IMR-90 (cell line): Measurements from ENCODE around the gene AHCYL1. TPM values are rescaled to one million over a fixed set of nuclear protein-coding genes. Genes with fewer than 3 reads are reported as not detected.

Experiments used
- ATAC-seq: fragments of 200-7000 bp; cut with Tn5 transposase; 2 replicates; pipeline ENCODE4 v1.9.1; 2020; ENCODE audit warnings: low read depth, mild to moderate bottlenecking, moderate library complexity
- BruUV-seq: library from RNA; stranded (reverse); fragments of 400-500 nt; replicated peaks from 2 replicates; lab custom pipeline; 2021; lab: Mats Ljungman, UMichigan
- CTCF ChIA-PET: fragments of 300-600 bp; formaldehyde crosslinking; extraction: SDS; loops from one replicate; lab custom pipeline; 2021; ENCODE audit warnings: antibody characterized with exemption; lab: Yijun Ruan, JAX
- POLR2A ChIA-PET: fragments of 300-600 bp; sonication (Branson Sonifier 250); formaldehyde crosslinking; loops from one replicate; lab custom pipeline; 2022; ENCODE audit warnings: antibody characterized with exemption; ENCODE audit not compliant: unreplicated experiment; lab: Charles Lee
- DNase-seq: peaks from one replicate; pipeline ENCODE4 v3.0.0; 2013
- H2AFZ ChIP-seq: replicated peaks from 2 replicates; pipeline ENCODE3; 2013; ENCODE audit warnings: low read length, mild to moderate bottlenecking; ENCODE audit not compliant: poor library complexity
- H2AK5ac ChIP-seq: 2 replicates; pipeline ENCODE4 v1.6.1; 2013; ENCODE audit warnings: low read depth, low read length, inconsistent platforms
- H2AK9ac ChIP-seq: replicated peaks from 2 replicates; pipeline ENCODE3; 2013; ENCODE audit warnings: mild to moderate bottlenecking, low read depth, low read length, moderate library complexity; ENCODE audit not compliant: poor library complexity
- H2BK120ac ChIP-seq: 2 replicates; pipeline ENCODE4 v1.6.1; 2013; ENCODE audit warnings: low read depth, low read length, inconsistent platforms
- H2BK15ac ChIP-seq: 3 replicates; pipeline ENCODE4 v1.6.1; 2013; ENCODE audit warnings: low read depth, low read length, inconsistent platforms
- H2BK20ac ChIP-seq: 2 replicates; pipeline ENCODE4 v1.6.1; 2013; ENCODE audit warnings: low read depth, mild to moderate bottlenecking, inconsistent platforms, low read length, moderate library complexity
- H2BK5ac ChIP-seq: 2 replicates; pipeline ENCODE4 v1.6.1; 2013; ENCODE audit warnings: mild to moderate bottlenecking, low read depth, low read length, inconsistent platforms; ENCODE audit not compliant: poor library complexity, severe bottlenecking
- H3K14ac ChIP-seq: replicated peaks from 2 replicates; pipeline ENCODE4 v1.6.1; 2013; ENCODE audit warnings: low read depth, low read length, inconsistent platforms
- H3K18ac ChIP-seq: 2 replicates; pipeline ENCODE4 v1.6.1; 2013; ENCODE audit warnings: low read depth, low read length, control low read depth
- H3K23ac ChIP-seq: 2 replicates; pipeline ENCODE4 v1.6.1; 2013; ENCODE audit warnings: low read depth, low read length, inconsistent platforms
- H3K27ac ChIP-seq: 2 replicates; pipeline ENCODE4 v1.5.1; 2013; ENCODE audit warnings: mild to moderate bottlenecking, control low read depth, low read length; ENCODE audit not compliant: insufficient read depth
- H3K27me3 ChIP-seq: 2 replicates; pipeline ENCODE4 v1.6.1; 2013; ENCODE audit warnings: low read length; ENCODE audit not compliant: control insufficient read depth, insufficient read depth
- H3K36me3 ChIP-seq: 2 replicates; pipeline ENCODE4 v1.6.1; 2013; ENCODE audit warnings: low read length, mixed read lengths; ENCODE audit not compliant: control insufficient read depth, insufficient read depth
- H3K4ac ChIP-seq: 2 replicates; pipeline ENCODE4 v1.6.1; 2013; ENCODE audit warnings: low read depth, low read length, inconsistent platforms
- H3K4me1 ChIP-seq: 2 replicates; pipeline ENCODE4 v1.6.1; 2013; ENCODE audit warnings: low read length, mixed read lengths; ENCODE audit not compliant: control insufficient read depth, insufficient read depth
- H3K4me2 ChIP-seq: 2 replicates; pipeline ENCODE4 v1.6.1; 2013; ENCODE audit warnings: low read depth, mild to moderate bottlenecking, control low read depth, low read length, moderate library complexity
- H3K4me3 ChIP-seq: 2 replicates; pipeline ENCODE4 v1.5.1; 2013; ENCODE audit warnings: low read depth, mild to moderate bottlenecking, control low read depth, low read length, moderate library complexity; ENCODE audit not compliant: insufficient read depth
- H3K56ac ChIP-seq: 2 replicates; pipeline ENCODE4 v1.6.1; 2013; ENCODE audit warnings: low read length, inconsistent platforms; ENCODE audit not compliant: insufficient read depth; ENCODE audit errors: extremely low read depth
- H3K79me1 ChIP-seq, 2 experiments: 2 replicates each; pipeline ENCODE4 v1.6.1; 2013; ENCODE audit warnings: low read length in 2 of 2, inconsistent platforms in 1 of 2, low read depth in 1 of 2
- H3K9ac ChIP-seq: 2 replicates; pipeline ENCODE4 v1.6.1; 2013; ENCODE audit warnings: low read depth, low read length, control low read depth
- H3K9me1 ChIP-seq: 2 replicates; pipeline ENCODE4 v1.6.1; 2013; ENCODE audit warnings: low read length, inconsistent platforms; ENCODE audit not compliant: insufficient read depth
- H3K9me3 ChIP-seq: 2 replicates; pipeline ENCODE4 v1.6.1; 2013; ENCODE audit warnings: low read length; ENCODE audit not compliant: control insufficient read depth, insufficient read depth
- H4K20me1 ChIP-seq: 2 replicates; pipeline ENCODE4 v1.6.1; 2013; ENCODE audit warnings: low read length, inconsistent platforms; ENCODE audit not compliant: insufficient read depth
- H4K5ac ChIP-seq: 2 replicates; pipeline ENCODE4 v1.6.1; 2013; ENCODE audit warnings: mild to moderate bottlenecking, low read depth, low read length, control low read depth
- H4K8ac ChIP-seq, 2 experiments: 2 replicates each; pipeline ENCODE4 v1.6.1; 2013; ENCODE audit warnings: low read depth in 2 of 2, low read length in 2 of 2, control low read depth in 1 of 2, inconsistent platforms in 1 of 2
- H4K91ac ChIP-seq: 2 replicates; pipeline ENCODE4 v1.6.1; 2013; ENCODE audit warnings: low read depth, low read length, inconsistent platforms; ENCODE audit not compliant: insufficient read depth
- BHLHE40 ChIP-seq: fragments of 150-350 bp; IDR thresholded peaks from 2 replicates; pipeline ENCODE4 v1.6.1; 2016; ENCODE audit warnings: mild to moderate bottlenecking, low read depth, low read length
- CEBPB ChIP-seq: IDR thresholded peaks from 2 replicates; pipeline ENCODE4 v1.6.1; 2012; ENCODE audit warnings: low read depth, low read length, improper control_type of control experiment
- CHD1 ChIP-seq: IDR thresholded peaks from 2 replicates; pipeline ENCODE4 v1.6.1; 2012; ENCODE audit warnings: low read depth, low read length, improper control_type of control experiment
- FOS ChIP-seq: fragments of 150-350 bp; IDR thresholded peaks from 2 replicates; pipeline ENCODE4 v1.6.1; 2016; ENCODE audit warnings: low read depth, low read length
- MAFK ChIP-seq: IDR thresholded peaks from 2 replicates; pipeline ENCODE4 v1.6.1; 2012; ENCODE audit warnings: low read depth, low read length, improper control_type of control experiment
- MXI1 ChIP-seq: IDR thresholded peaks from 2 replicates; pipeline ENCODE4 v1.6.1; 2012; ENCODE audit warnings: low read depth, mild to moderate bottlenecking, low read length, moderate library complexity, borderline replicate concordance
- NFE2L2 ChIP-seq: fragments of 150-350 bp; IDR thresholded peaks from 2 replicates; pipeline ENCODE4 v1.6.1; 2016; ENCODE audit warnings: low read depth, mild to moderate bottlenecking, low read length
- POLR2A ChIP-seq: IDR thresholded peaks from 2 replicates; pipeline ENCODE4 v1.6.1; 2012; ENCODE audit warnings: mild to moderate bottlenecking, low read depth, low read length
- RAD21 ChIP-seq: IDR thresholded peaks from 2 replicates; pipeline ENCODE4 v1.6.1; 2012; ENCODE audit warnings: low read length, improper control_type of control experiment
- RFX5 ChIP-seq: IDR thresholded peaks from 2 replicates; pipeline ENCODE4 v1.8.0; 2012; ENCODE audit warnings: low read depth, mild to moderate bottlenecking, low read length, moderate library complexity
- SMC3 ChIP-seq: fragments of 150-350 bp; IDR thresholded peaks from 2 replicates; pipeline ENCODE4 v1.6.1; 2016; ENCODE audit warnings: low read depth, mild to moderate bottlenecking, antibody characterized with exemption, low read length, moderate library complexity
- WGBS, 2 experiments: methylation state at CpG; one replicate each; pipeline versions ENCODE4 v1.1.5 to v1.1.7; 2013; ENCODE audit warnings: missing lambda C conversion rate in 2 of 2; ENCODE audit not compliant: insufficient read length in 1 of 2; ENCODE audit errors: extremely low coverage in 2 of 2; 5-methylcytosine and 5-hydroxymethylcytosine counted together
- dilution Hi-C: fragments of 300-500 bp; cut with HindIII; formaldehyde crosslinking; loops from one replicate; pipeline ENCODE4 v1.14.3; 2018; ENCODE audit warnings: low sequenced_read_pairs; ENCODE audit not compliant: unreplicated experiment
- in situ Hi-C: fragments of 300-500 bp; cut with MboI; formaldehyde crosslinking; loops from 3 replicates; pipeline ENCODE4 v1.14.3; 2019; ENCODE audit warnings: low sequenced_read_pairs, inconsistent platforms, mixed read lengths
- intact Hi-C: fragments of 100-400 bp; cut with micrococcal nuclease; formaldehyde crosslinking; loops from 2 replicates; pipeline ENCODE4 v1.10.0; 2022
- polyA plus RNA-seq, 3 experiments: library from polyadenylated mRNA; depleted of rRNA; stranded (reverse); fragments of >200 nt; gene quantifications; 2 replicates each; pipeline ENCODE4 v1.2.3, GENCODE V29; 2012; ENCODE audit warnings: low replicate concordance in 1 of 3
- total RNA-seq: library from RNA; depleted of rRNA; stranded (reverse); fragments of >200 nt; gene quantifications from 2 replicates; pipeline ENCODE4 v1.2.3, GENCODE V29; 2012
- TF ChIP-seq, protein P1 (sequence below): fragments of 150-350 bp; IDR thresholded peaks from 2 replicates; pipeline ENCODE4 v1.6.1; 2017; ENCODE audit warnings: mild to moderate bottlenecking, antibody characterized with exemption, low read length, low read depth
- TF ChIP-seq, protein P2 (sequence below): conservative IDR thresholded peaks from 2 replicates; pipeline ENCODE4 v1.5.1; 2012; ENCODE audit warnings: mild to moderate bottlenecking, low read depth, low read length, improper control_type of control experiment
- TF ChIP-seq, protein P3 (sequence below): fragments of 150-350 bp; IDR thresholded peaks from 2 replicates; pipeline ENCODE4 v1.6.1; 2016; ENCODE audit warnings: low read depth, mild to moderate bottlenecking, low read length, moderate library complexity, borderline replicate concordance

Gene AHCYL1
- total and polyA plus RNA-seq, 2 of the 4 experiments (the other 2 are of a cell fraction): 75.1 to 76.0 TPM

DNA sequence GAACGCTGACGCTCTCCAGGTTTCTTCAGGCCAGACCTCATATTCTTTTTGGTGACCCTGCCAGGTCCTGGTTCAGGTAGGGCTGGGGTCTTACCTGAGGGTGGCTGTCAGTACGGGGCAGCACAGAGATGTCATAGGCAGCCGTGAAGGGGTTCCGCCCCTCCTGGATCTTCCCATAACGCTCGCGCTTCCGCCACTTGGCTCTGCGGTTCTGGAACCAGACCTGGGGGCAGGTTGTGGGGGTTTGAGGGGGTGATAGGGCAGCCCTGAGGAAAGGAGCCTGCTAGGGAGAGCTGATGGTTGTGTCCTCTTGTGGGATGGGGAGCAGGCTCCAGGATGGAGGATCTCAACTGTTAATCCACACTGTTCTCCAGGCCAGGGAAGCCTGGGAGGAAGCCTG lies 76.8 kb downstream of the AHCYL1 start:
- ChIA-PET POLR2A (no interaction called here), CTCF (no interaction called here)
- 0 out of 2 replicates have a peak, but pooled peaks cover 11% of the 10 kb centered on the region for H4K20me1 ChIP-seq
- ATAC-seq: no peak
- no peak overlapping the region for H2BK120ac ChIP-seq
- no peak overlapping the region for H3K56ac ChIP-seq
- no peak overlapping the region for H4K5ac ChIP-seq
- H2BK5ac ChIP-seq: no peak overlapping the region
- no peak overlapping the region for H2BK15ac ChIP-seq
- dilution Hi-C loops: no loop called here
- TF ChIP-seq SMC3: no peak
- TF ChIP-seq RFX5: no peak
- TF ChIP-seq CEBPB: no peak
- TF ChIP-seq, protein P1, sequence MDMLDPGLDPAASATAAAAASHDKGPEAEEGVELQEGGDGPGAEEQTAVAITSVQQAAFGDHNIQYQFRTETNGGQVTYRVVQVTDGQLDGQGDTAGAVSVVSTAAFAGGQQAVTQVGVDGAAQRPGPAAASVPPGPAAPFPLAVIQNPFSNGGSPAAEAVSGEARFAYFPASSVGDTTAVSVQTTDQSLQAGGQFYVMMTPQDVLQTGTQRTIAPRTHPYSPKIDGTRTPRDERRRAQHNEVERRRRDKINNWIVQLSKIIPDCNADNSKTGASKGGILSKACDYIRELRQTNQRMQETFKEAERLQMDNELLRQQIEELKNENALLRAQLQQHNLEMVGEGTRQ: no peak
- no peak for TF ChIP-seq FOS
- TF ChIP-seq NFE2L2: no peak
- TF ChIP-seq CHD1: no peak
- TF ChIP-seq, protein P2, sequence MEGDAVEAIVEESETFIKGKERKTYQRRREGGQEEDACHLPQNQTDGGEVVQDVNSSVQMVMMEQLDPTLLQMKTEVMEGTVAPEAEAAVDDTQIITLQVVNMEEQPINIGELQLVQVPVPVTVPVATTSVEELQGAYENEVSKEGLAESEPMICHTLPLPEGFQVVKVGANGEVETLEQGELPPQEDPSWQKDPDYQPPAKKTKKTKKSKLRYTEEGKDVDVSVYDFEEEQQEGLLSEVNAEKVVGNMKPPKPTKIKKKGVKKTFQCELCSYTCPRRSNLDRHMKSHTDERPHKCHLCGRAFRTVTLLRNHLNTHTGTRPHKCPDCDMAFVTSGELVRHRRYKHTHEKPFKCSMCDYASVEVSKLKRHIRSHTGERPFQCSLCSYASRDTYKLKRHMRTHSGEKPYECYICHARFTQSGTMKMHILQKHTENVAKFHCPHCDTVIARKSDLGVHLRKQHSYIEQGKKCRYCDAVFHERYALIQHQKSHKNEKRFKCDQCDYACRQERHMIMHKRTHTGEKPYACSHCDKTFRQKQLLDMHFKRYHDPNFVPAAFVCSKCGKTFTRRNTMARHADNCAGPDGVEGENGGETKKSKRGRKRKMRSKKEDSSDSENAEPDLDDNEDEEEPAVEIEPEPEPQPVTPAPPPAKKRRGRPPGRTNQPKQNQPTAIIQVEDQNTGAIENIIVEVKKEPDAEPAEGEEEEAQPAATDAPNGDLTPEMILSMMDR: no peak
- TF ChIP-seq MXI1: no peak
- no peak for TF ChIP-seq RAD21
- TF ChIP-seq, protein P3, sequence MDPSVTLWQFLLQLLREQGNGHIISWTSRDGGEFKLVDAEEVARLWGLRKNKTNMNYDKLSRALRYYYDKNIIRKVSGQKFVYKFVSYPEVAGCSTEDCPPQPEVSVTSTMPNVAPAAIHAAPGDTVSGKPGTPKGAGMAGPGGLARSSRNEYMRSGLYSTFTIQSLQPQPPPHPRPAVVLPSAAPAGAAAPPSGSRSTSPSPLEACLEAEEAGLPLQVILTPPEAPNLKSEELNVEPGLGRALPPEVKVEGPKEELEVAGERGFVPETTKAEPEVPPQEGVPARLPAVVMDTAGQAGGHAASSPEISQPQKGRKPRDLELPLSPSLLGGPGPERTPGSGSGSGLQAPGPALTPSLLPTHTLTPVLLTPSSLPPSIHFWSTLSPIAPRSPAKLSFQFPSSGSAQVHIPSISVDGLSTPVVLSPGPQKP: no peak
- TF ChIP-seq BHLHE40: no peak
- no peak for TF ChIP-seq MAFK
- TF ChIP-seq POLR2A: no peak
- H3K79me1 ChIP-seq: peaks cover 0 to 16% of the 10 kb centered on the region in 2 experiments; a peak in 2 of 4 replicates
- H3K27me3 ChIP-seq: peaks cover 6% of the 10 kb centered on the region
- BruUV-seq: no TSS peak
- no peak overlapping the region for H2AK5ac ChIP-seq
- no peak overlapping the region for H3K27ac ChIP-seq
- H2BK20ac ChIP-seq: no peak overlapping the region
- no peak overlapping the region for H4K91ac ChIP-seq
- no peaks in the 10 kb centered on the region for H3K9me3 ChIP-seq
- no peak overlapping the region for H3K4me2 ChIP-seq
- no peak overlapping the region for H2AFZ ChIP-seq
- H3K23ac ChIP-seq: no peak overlapping the region
- no peak overlapping the region for H3K4me3 ChIP-seq
- intact Hi-C loops: no loop called here
- H4K8ac ChIP-seq: no peak overlapping the region
- peaks cover 19% of the 10 kb centered on the region for H3K36me3 ChIP-seq
- H3K14ac ChIP-seq: no peak overlapping the region
- no peak overlapping the region for H3K18ac ChIP-seq
- H3K9ac ChIP-seq: no peak overlapping the region
- 100% methylated on average over 4 of the region's 10 CpGs; no CpG with 5 or more reads in 1 of the 2 experiments for WGBS, 2 experiments
- no peak overlapping the region for H2AK9ac ChIP-seq
- H3K9me1 ChIP-seq: peaks cover 13% of the 10 kb centered on the region
- in situ Hi-C loops: no loop called here
- no peak overlapping the region for H3K4ac ChIP-seq
- DNase-seq: no peak
- peaks cover 11% of the 10 kb centered on the region for H3K4me1 ChIP-seq
